Cerebellar nuclear complex (tissue), 1 donor: ENCODE results near the gene NCSTN.

Experiments
- DNase-seq, 2 experiments: peaks; one replicate each; lab custom pipeline; 2025; lab: John Stamatoyannopoulos, UW

Gene NCSTN

DNA sequence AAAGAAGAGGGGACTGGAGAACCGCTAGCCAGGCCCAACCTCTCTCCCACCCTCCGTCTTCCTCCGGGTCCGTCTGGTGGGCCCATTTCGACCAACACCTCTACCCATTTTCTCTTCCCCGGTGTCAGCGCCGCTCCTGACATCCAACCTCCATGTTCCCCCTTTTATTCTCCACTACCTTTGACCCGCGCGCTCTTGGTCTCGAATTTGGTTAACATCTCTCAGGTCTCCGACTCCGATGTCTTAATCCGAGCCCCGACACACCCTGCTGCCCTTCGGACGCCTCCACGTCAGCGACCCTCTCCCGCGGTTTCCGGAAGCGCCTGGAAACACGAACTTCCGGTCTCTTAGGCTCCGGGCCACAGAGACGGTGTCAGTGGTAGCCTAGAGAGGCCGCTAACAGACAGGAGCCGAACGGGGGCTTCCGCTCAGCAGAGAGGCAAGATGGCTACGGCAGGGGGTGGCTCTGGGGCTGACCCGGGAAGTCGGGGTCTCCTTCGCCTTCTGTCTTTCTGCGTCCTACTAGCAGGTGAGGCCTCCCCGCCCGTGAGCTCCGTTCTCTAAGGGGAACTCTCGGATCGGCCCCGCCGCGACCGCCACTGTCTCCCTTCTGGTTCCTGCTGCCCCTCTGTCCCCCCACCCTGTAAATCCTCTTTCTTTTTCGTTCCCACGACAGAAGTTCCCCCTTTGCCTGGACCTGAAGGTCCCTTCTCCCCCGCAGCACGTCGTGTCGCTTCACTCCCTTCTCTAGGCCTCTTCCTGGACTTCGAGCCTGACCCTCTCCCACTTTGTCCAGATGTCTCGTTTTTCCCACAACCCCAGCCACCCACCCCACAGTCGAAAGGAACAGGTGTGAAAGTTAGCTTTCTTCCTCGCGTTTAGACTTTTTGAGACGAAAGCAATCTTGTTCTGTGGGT lies at the start of gene NCSTN, which contains the start of gene COPA:
NCSTN (plus strand) TSS at position 431 of the 917 bp plus-strand sequence; CDS start at position 445, 14 bp downstream.
COPA (minus strand) TSS at position 298 of the 917 bp plus-strand sequence; CDS start at position 218, 80 bp downstream.
- DNase-seq, result peak; percentile 36 to 88

DNA sequence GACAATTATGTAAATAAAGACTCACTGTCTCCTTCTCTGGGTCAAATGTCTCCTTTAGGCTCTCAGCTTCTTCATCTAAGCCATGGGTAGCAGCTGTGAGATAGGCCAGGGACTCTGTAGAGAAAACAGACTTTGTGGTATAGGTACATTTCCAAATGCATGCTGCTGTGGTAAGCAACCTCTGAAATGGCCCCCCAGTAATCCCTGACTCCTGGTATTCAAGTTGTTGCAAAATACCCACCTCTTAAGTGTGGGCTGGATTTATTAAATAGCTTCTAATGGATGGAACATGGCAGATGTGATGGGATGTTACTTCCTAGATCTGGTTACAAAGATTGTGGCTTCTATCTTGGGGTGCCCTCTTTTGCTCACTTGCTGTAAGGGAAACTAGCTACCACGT lies 47.1 kb upstream of the NCSTN start:
- no peak for DNase-seq

DNA sequence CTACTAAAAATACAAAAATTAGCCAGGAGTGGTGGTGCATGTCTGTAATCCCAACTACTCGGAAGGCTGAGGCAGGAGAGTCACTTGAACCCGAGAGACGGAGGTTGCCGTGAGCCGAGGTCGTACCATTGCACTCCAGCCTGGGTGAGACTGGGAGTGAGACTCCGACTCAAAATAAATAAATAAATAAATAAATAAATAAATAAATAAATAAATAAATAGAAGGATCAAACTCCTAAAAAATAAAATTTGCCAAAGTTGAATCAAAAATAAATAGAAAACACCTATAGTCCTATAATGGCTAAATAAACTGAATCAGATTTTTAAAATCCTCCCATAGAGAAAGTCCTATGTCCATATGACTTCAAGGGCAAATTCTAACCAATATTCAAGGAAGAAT lies 43.0 kb upstream of the NCSTN start:
- DNase-seq, result no peak

DNA sequence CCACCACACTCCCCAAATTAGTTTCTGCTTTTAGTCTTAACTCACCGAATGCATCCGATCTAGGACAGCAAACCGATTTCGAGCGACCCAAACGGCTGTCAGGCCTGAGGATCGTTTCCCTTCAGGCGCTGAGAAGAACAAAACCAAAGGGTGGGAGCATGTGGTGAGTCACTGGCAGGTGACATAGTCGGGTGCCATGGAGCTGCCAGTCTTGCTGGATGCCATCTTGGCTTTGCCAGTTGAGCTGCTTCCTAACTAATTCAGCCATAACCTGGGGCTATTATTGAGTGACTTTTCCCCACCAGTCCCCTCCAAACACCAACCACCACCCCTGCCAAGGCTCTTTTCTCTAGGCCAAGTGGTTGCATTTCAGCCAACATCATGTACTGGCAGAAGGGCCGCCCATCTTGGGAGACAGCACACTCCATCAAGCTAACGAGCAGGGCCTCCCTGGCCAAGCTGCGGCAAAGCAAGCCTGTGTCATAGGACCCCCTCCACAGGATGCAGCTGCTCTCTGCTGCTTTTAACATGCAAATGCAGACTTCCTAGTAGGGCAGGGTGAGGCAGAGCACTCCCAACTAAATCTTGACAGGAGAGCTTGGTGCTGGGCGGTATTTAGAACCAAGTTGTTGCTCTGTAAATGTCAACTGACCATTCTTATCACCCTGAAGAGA lies 35.9 kb upstream of the NCSTN start:
- DNase-seq, result no peak

DNA sequence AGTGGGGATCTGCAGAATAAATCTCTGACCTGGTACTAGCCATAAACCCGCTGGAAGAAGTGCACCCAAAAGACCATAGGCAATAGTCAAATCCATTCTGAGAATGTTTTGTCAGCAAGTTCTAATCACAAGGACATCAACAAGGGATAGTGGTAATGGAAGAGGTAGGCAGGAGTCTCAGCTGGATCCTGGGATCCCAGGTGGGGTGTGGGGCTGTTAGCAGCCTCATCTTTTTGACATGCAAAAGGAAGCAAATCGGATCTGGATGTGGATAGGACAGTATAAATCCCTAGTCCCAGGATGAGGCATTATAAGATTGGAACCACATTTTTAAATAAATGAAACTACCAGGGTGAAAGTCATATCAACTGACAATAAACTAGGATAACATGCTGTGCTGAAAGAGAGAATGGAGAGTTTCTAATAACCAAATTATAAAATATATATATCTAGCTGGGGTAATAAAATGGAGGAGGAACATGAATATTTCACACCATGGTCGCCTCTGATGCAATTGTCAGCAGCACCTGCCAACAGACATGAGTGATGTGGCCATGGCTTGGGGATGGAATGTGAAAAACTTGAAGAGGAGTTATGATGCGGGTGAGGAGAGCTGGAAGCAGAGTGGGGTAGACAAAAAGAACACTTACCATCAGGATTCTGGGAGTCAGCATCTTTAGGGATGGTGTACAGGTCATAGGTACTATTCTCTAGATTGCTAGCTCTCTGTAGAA lies 34.6 kb upstream of the NCSTN start:
- DNase-seq, result no peak

DNA sequence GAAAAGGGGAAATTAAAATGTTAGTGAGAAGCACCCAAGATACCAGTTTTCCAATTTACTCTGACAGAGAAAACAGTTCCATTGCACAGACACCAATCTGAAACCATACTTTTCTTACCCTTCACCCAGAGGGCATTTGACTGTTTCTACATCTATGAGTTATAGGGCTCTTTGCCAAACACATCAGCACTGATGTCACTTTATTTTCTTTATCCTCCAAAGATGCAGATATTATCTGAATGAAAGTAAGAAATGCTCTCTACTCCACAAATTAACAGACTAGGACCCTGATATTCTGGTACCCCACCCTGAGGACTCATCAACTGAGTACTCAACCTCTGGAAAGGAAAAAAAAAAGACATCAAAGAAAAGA lies 34.0 kb upstream of the NCSTN start:
- no peak for DNase-seq

DNA sequence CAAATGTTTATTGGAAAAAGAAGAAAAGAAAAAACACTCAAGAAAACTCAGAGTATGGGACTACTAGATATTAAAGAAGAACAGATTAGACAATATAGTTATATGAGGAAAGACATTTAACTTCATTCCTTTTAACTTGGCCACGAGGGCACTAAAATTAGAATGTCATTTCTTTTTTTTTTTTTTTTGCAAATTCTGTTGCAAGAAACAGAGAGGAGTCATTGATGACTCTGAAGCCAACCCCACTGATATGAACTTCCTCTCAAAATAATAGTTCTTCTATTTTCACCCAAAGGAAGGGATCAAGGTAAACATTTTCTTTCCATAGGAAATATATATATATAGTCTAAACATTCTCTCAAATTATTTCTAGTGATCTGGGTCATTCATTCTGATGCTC lies 33.6 kb upstream of the NCSTN start:
- DNase-seq, result no peak

DNA sequence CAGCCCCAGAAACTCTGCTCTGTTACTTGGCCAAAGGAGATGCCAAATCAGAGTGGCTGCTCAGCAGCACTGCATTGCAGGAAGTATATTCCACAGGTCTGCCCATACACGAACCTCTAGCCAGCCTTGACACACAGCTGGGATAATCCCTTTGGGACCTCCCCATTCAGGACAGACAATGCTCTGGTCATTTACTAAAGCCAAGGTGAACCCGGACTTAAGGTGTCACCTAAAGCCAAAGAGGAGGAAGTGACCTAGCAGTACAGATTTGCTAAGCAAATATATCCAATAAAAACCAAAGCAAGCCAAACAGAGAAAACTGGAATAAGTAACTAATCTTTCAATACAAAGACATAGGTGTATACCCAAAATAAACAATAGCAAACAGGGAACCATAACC lies 27.8 kb upstream of the NCSTN start:
- DNase-seq, result no peak

DNA sequence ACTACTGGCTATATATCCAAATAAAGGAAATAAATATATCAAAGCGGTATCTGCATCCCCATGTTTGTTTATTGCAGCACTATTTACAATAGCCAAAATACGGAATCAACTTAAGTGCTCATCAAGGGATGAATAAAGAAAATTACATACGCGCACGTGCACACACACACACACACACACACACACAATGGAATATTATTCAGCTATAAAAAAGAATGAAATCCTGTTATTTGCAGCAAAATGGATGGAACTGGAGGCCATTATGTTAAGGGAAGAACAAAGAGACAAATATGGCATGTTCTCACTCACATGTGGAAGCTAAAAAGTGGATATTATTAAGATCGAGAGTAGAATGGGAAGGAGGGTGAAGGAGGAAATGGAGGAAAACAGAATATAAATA lies 20.4 kb upstream of the NCSTN start:
- DNase-seq, result no peak

DNA sequence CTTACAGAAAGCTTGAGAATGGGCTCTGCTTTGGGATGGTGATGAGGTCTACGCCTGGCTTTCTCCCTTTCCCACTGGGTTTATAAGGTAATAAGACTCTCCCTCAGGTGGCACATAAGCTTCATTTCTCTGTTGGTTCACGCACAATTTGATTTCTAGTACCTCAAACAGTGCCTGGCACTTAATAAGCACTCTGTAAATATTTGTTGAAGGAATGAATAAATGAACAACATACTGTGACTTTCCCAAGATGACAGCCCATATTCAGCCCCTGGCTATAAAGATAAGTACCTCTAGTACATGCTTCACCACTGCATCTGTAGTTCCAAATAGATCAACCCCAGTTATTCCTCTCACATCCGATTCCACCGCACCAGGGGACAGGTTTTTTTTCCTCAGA lies 17.9 kb upstream of the NCSTN start:
- DNase-seq, result no peak

DNA sequence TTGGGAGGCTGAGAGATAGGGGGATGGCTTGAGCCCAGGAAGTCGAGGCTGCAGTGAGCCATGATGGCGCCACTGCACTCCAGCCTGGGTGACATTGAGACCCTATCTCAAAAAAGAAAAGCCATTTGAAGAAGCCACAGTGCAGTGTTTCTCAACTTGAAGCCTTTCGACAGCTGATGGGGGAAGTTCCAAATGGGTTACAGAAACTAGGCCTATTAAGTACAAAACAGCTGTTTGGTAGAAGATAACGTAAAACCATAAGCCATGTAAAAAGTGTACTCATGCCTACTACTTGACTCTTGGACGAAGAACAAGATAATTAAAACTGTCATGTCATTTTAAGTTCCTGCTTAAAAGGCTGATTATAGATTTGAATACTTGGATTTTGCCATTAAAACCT lies 16.8 kb upstream of the NCSTN start:
- no peak for DNase-seq

DNA sequence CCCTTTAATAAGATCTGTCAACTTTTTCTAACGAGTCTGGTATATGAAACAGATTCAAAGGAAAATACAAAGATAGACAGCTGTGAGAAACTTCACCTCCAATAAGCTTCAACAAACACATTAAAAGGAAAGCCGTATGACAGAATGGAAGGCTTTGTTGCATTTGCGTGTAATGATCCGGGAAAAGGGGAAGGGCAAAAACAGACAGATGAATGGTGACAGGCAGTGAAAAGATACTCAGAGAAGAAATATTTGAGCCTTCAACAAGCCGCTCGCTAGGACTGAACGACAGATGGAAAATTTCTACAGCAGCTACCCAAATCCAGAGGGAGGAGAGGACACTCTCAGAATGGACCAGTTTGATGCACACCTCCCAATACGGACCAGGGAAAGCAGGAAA lies 15.0 kb upstream of the NCSTN start:
- DNase-seq, result no peak

DNA sequence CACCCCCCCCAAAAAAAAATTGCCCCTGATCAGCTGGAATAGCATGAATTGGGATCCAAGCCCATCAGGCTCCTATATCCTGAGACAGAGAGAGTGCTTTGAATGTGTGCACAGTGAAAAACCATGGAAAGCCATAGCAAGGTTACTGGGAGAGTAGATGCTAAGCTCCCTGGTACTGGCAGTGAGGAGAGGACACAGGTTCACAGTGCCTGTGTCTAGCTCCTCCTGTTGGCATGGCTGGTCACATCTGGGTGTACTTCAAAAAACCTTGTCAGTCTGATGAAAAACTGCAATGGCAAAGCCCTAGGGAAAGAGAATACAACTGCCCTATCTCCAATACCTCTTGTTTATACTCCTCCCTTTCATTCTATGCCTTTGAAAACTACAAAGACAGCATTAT lies 13.1 kb upstream of the NCSTN start:
- DNase-seq, result no peak

DNA sequence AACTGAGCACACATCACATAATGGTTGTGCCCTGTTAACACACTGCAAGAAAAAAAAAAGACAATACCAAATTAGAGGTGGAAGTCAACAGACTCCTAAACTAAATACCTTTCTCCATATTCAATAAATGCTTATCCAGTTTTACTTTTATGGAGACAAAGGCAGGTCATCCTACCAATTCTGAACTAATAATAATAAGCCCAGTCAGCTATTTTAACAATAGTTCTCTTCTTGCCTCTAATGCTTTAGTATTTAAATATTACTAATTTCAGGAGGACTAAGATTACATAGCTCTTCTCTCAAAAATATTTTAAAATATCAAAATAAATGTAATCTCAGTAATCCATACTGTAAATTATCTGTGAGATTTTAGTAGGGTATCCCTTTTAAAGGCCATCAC lies 10.7 kb upstream of the NCSTN start:
- no peak for DNase-seq

DNA sequence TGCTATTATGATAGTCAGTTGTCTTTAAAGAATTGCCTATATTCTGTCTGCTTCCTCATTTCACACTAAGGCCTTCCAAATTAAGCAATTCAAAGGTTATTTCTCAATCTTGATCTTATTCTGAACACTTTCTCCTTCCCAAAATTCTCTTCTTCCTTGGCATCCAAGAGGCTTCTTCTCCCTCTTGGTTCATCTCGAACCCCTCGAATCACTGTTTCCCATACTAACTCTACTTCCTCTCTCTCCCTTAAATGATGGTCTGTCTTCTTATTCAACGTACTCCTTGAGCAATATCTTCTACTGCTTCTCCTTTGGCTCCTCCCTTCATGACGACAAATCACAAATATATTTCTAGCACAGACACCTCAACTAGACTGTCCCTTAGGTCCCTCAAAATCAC lies 4.6 kb upstream of the NCSTN start:
- DNase-seq, result no peak

DNA sequence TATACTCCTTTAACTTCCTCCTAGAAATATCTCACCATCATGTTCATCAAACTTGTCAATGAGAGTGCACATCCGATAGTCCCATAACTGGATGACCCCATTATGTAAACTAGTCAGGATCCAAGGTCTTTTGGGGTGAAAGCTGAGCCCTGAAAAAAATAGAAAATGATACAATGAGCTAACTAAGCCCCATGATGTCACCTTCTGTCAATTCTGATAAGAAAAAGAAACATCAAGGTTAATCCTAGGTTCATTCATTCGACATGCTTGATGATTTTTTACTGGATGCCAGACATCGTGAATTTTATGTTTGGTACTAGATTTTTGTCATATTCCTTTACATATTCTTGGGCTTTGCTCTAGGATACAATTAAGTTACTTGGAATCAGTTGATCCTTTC lies 3.0 kb upstream of the NCSTN start:
- DNase-seq, result no peak

DNA sequence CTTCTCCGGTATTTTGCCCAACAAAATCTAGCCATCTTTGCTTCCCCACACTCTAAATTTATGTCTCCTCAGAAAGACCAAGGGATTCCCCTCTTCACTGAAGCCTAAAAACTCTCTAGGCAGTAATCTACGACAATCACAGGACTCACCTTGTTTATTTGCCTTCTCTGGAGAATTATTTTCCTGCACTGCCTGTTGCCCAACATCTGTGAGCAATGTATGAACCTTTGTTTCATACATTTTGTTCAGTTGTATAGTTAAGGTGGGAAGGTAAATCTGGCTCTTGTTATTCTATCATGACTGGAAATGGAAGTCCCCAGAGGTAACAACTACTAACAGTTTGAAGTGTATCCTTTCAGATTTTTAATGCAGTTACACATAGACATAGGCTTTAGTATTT lies 2.3 kb upstream of the NCSTN start:
- no peak for DNase-seq

DNA sequence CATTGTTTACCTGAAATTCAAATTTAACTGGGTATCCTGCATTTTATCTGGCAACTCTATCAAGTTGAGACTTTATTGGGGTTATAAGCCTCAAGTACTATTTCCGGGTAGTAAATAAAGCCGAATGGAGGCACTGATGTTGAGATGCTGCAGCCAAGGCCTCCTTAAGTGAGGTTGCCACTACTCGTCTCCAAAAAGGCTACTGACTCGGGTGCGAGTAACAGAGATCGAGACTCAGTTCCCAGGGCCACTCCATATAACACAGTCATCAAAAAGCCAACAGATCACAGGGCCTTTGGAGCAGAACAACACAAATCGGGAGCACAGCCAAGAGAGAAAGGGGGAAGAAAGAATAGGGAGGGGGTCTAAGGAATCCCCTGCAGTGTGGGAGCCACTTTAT lies 657 bp upstream of the NCSTN start:
- DNase-seq, result no peak

DNA sequence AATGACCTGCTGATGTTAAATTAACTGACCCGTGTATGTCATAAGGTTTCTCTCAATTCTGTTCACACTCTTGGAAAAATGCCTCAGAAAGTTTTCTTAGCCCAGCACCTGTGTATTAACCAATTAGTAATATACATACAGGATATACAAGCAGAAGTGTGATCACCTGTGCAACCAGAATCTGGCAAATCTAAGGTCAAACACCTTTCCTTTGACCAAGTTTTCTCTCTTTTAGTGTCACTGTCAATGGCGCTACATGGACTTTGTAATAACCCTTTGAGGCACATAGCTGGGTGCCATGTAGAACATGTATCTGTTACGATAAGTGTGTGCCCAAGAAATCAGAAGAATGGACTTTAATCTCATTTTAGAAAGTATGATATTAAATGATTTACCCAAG lies 1.1 kb downstream of the NCSTN start:
- DNase-seq, result no peak

DNA sequence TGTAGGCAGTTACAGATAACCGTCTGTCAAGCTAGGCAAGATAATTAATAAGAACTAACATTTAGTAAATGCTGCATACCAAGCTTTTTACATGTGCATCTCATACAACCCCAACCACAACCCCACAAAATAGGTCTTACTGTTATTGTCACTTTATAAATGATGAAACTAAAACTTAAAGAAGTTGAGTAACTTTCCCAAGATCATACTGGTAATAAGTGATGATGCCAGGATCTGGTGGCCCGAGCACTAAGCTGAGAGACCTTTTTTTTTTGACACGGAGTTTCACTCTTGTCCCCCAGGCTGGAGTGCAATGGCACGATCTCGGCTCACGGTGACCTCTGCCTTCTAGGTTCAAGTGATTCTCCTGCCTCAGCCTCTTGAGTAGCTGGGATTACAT lies 1.8 kb downstream of the NCSTN start:
- no peak for DNase-seq

DNA sequence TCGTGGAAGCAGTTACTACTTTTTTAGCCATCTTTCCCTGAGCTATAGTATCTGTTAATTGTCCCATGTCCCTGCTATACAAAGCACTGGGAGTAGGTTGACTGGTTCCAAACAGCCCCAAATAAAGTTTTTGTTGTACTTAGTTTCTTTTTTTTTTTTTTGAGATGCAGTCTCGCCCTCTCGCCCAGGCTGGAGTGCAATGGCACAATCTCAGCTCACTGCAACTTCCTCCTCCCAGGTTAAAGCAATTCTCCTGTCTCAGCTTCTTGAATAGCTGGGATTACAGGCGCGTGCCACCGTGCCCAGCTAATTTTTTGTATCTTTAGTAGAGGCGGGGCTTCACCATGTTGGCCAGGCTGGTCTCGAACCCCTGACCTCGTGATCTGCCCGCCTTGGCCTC lies 3.3 kb downstream of the NCSTN start:
- no peak for DNase-seq

DNA sequence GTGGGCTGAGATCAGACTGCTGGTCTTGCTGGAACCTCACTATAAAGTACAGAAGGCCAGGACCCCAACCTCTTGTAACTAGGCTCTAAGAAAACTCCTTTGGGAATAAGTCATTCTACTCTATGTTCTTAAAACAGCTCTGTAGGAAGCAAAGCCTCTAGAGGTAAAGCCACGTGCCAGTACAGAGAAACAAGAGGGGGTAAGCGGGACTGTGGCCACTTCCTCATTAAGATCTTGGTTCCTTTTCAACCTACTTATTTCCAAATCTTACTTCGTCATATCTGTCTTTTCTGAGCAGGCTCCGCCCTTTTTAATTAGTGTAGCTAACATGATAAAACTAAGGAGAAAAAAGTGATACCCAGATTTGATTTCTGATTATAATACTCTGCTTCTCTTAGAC lies 3.8 kb downstream of the NCSTN start:
- no peak for DNase-seq

DNA sequence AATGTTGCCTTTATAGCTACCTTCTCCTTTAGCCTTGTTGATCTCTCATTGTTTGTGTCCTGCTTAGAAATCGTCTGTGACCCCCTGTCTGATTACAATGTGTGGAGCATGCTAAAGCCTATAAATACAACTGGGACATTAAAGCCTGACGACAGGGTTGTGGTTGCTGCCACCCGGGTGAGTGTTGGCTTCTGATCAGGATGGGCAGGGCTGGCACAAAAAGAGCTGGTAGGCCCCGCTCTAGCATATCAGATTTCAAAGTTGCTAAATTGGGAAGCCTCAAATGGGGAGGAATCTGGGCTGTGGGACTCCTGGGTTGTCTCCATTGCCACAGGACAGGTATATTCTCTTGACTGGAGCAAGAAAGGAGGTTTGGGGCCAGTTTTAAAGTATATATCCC lies 8.4 kb downstream of the NCSTN start:
- no peak for DNase-seq
